Head of caudate nucleus (tissue), 42 donors: ENCODE results near the gene CWC27.
A peak's percentile ranks its signal among the peaks of the same experiment; 100 is the strongest.
"Not testable (repeated sequence)": the region's sequence is repeated elsewhere in the genome, so short reads cannot be mapped to it uniquely, and the experiment has no call there.

Experiments used
- DNase-seq, 42 donors: peaks; one replicate each; pipeline versions ENCODE4 v3.0.0 to v3.0.0-alpha.2; 2020 to 2021; ENCODE audit warnings: mixed read lengths in 7 of 42
- intact Hi-C: fragments of 100-400 bp; cut with DNase I; formaldehyde crosslinking; loops from one replicate; pipeline ENCODE4 v1.15.0; 2022

Gene CWC27

GRCh38 chr5:64775291-64775690 is 6.6 kb downstream of the CWC27 start:
- intact Hi-C loops = no loop called here
- DNase-seq = no peak

GRCh38 chr5:64784451-64785025 is 15.8 kb downstream of the CWC27 start:
- intact Hi-C loops = loop anchor here (5.0 kb wide), 1 partner anchor 147 kb away; no protein-coding TSS in a partner anchor
- DNase-seq = peak; percentile 37 to 93 (median 78)

GRCh38 chr5:64786372-64786771 is 17.6 kb downstream of the CWC27 start:
- intact Hi-C loops = loop anchor here (5.0 kb wide), 1 partner anchor 149 kb away; no protein-coding TSS in a partner anchor
- no peak for DNase-seq

- intact Hi-C loops = loop anchor here (5.0 kb wide), 1 partner anchor 151 kb away; no protein-coding TSS in a partner anchor
These were observed 19.4 kb downstream of the CWC27 start for GRCh38 chr5:64788156-64788555.

GRCh38 chr5:64789457-64789856 is 20.7 kb downstream of the CWC27 start:
- no peak for DNase-seq
- intact Hi-C loops = loop anchor here (5.0 kb wide), 1 partner anchor 152 kb away; no protein-coding TSS in a partner anchor

More at GRCh38 chr5:64788156-64788555, 19.4 kb downstream of the CWC27 start:
- no peak for DNase-seq

- intact Hi-C loops = no loop called here
- no peak for DNase-seq
These were observed 21.5 kb downstream of the CWC27 start for GRCh38 chr5:64790210-64790609.

GRCh38 chr5:64792469-64792868 is 23.7 kb downstream of the CWC27 start:
- DNase-seq = no peak
- intact Hi-C loops = no loop called here

GRCh38 chr5:64794053-64794770 is 25.5 kb downstream of the CWC27 start:
- no peak for DNase-seq
- intact Hi-C loops = no loop called here

- intact Hi-C loops = no loop called here
- DNase-seq = no peak
These were observed 27.6 kb downstream of the CWC27 start for GRCh38 chr5:64796301-64796700.

- DNase-seq = no peak
- intact Hi-C loops = no loop called here
These were observed 32.2 kb downstream of the CWC27 start for GRCh38 chr5:64800926-64801325.

- DNase-seq = no peak
- intact Hi-C loops = no loop called here
These were observed 37.8 kb downstream of the CWC27 start for GRCh38 chr5:64806537-64806936.

GRCh38 chr5:64807520-64807919 is 38.8 kb downstream of the CWC27 start:
- DNase-seq = no peak
- intact Hi-C loops = no loop called here

- DNase-seq = peak in 7 of 42 donors; percentile 4 to 43 (median 18)
- intact Hi-C loops = loop anchor here (10.0 kb wide), 1 partner anchor 674 kb away; the partner anchor contains the start of gene ADAMTS6
These were observed 42.4 kb downstream of the CWC27 start for GRCh38 chr5:64811050-64811640.

- intact Hi-C loops = loop anchor here (10.0 kb wide), 1 partner anchor 671 kb away; the partner anchor contains the start of gene ADAMTS6
- DNase-seq = no peak
These were observed 45.3 kb downstream of the CWC27 start for GRCh38 chr5:64814073-64814472.

GRCh38 chr5:64818245-64818644 is 49.5 kb downstream of the CWC27 start:
- intact Hi-C loops = loop anchor here (10.0 kb wide), 1 partner anchor 667 kb away; the partner anchor contains the start of gene ADAMTS6
- DNase-seq = no peak

GRCh38 chr5:64819345-64819744 is 50.6 kb downstream of the CWC27 start:
- not testable (repeated sequence) for DNase-seq
- intact Hi-C loops = loop anchor here (10.0 kb wide), 1 partner anchor 665 kb away; the partner anchor contains the start of gene ADAMTS6

GRCh38 chr5:64822320-64822719 is 53.6 kb downstream of the CWC27 start:
- intact Hi-C loops = no loop called here
- no peak for DNase-seq

- DNase-seq = no peak
- intact Hi-C loops = no loop called here
These were observed 57.8 kb downstream of the CWC27 start for GRCh38 chr5:64826541-64826940.

- intact Hi-C loops = no loop called here
- no peak for DNase-seq
These were observed 59.0 kb downstream of the CWC27 start for GRCh38 chr5:64827703-64828102.

- DNase-seq, intact Hi-C loops: not testable (repeated sequence)
These were observed 61.9 kb downstream of the CWC27 start for GRCh38 chr5:64830650-64831049.
